K562 (cell line): Measurements from ENCODE around the gene DPP9. TPM values are rescaled to one million over a fixed set of nuclear protein-coding genes. Genes with fewer than 3 reads are reported as not detected.

Experiments used
- ATAC-seq: fragments of 200-7000 bp; cut with Tn5 transposase; 3 replicates; pipeline ENCODE4 v1.9.1; 2020; ENCODE audit warnings: moderate library complexity
- BruUV-seq: library from RNA; stranded (reverse); fragments of 400-500 nt; replicated peaks from 2 replicates; lab custom pipeline; 2021; lab: Mats Ljungman, UMichigan
- CTCF ChIA-PET: fragments of 300-600 bp; formaldehyde crosslinking; extraction: SDS; loops from one replicate; lab custom pipeline; 2021; ENCODE audit warnings: low intra/inter-chr PET ratio; lab: Yijun Ruan, JAX
- POLR2A ChIA-PET: fragments of 300-600, 350-650 bp; sonication (Branson Sonifier 250); formaldehyde crosslinking; extraction: SDS; loops from one replicate; lab custom pipeline; 2021; ENCODE audit warnings: antibody characterized with exemption, inconsistent platforms; lab: Yijun Ruan, JAX
- DNase-seq, 4 experiments: peaks; one replicate each; pipeline versions ENCODE4 v3.0.0 to v3.0.0-alpha.2; 2011 to 2018; ENCODE audit warnings: low spot score in 3 of 4, mixed read lengths in 3 of 4; ENCODE audit errors: extremely low read depth in 1 of 4
- FAIRE-seq: peaks from 2 replicates; lab custom pipeline; 2011; peaks lifted over from hg19 to GRCh38; lab: Jason Lieb, UNC
- H2AFZ ChIP-seq: 2 replicates; pipeline ENCODE4 v1.6.0; 2011; ENCODE audit warnings: low read depth, low read length, control low read depth, inconsistent platforms
- H3K27ac ChIP-seq: fragments of 200-600 bp; 3 replicates; pipeline ENCODE4 v1.8.0; 2011; ENCODE audit warnings: low read depth, mild to moderate bottlenecking, control low read depth, inconsistent platforms, low read length, moderate library complexity, mixed read lengths; ENCODE audit errors: extremely low read depth
- H3K27me3 ChIP-seq, 2 experiments: fragments of 300-600 bp in 1 of 2; 2 replicates in 1 of 2; 3 replicates in 1 of 2; pipeline versions ENCODE4 v1.6.0 to v1.8.0; 2011; ENCODE audit warnings: inconsistent platforms in 2 of 2, low read length in 2 of 2, mild to moderate bottlenecking in 1 of 2, mixed read lengths in 1 of 2, moderate library complexity in 1 of 2; ENCODE audit not compliant: control insufficient read depth in 2 of 2, insufficient read depth in 2 of 2
- H3K36me3 ChIP-seq: fragments of 300-600 bp; 3 replicates; pipeline ENCODE4 v1.8.0; 2011; ENCODE audit warnings: mild to moderate bottlenecking, low read length, inconsistent platforms; ENCODE audit not compliant: control insufficient read depth, insufficient read depth
- H3K4me1 ChIP-seq, 2 experiments: fragments of 200-600 bp in 1 of 2; replicated peaks in 1 of 2; 2 replicates in 1 of 2; 3 replicates in 1 of 2; pipeline versions ENCODE4 v1.5.1 to v1.8.0; 2011; ENCODE audit warnings: inconsistent platforms in 2 of 2, low read length in 2 of 2, mild to moderate bottlenecking in 1 of 2, mixed read lengths in 1 of 2, moderate library complexity in 1 of 2; ENCODE audit not compliant: control insufficient read depth in 2 of 2, insufficient read depth in 2 of 2
- H3K4me2 ChIP-seq: 2 replicates; pipeline ENCODE4 v1.6.1; 2011; ENCODE audit warnings: low read length, control low read depth, inconsistent platforms, mixed read lengths; ENCODE audit not compliant: insufficient read depth
- H3K4me3 ChIP-seq: fragments of 200-600 bp; sonication (generic), shearing (Covaris generic); 2 replicates; pipeline ENCODE4 v1.5.1; 2016; ENCODE audit warnings: control low read depth, inconsistent platforms
- H3K79me2 ChIP-seq: fragments of 200-600 bp; 3 replicates; pipeline ENCODE4 v1.8.0; 2011; ENCODE audit warnings: low read length, inconsistent platforms; ENCODE audit not compliant: control insufficient read depth, insufficient read depth
- H3K9ac ChIP-seq, 2 experiments: 2 replicates each; pipeline versions ENCODE4 v1.6.0 to v1.6.1; 2011; ENCODE audit warnings: low read depth in 2 of 2, low read length in 2 of 2, control low read depth in 1 of 2, inconsistent platforms in 1 of 2, mild to moderate bottlenecking in 1 of 2, mixed read lengths in 1 of 2; ENCODE audit not compliant: insufficient read depth in 1 of 2
- H3K9me1 ChIP-seq: one replicate; pipeline ENCODE4 v1.6.0; 2011; ENCODE audit warnings: inconsistent platforms, mild to moderate bottlenecking, low read length, moderate library complexity; ENCODE audit not compliant: control insufficient read depth, insufficient read depth
- H3K9me3 ChIP-seq: replicated peaks from 2 replicates; pipeline ENCODE4 v1.5.1; 2011; ENCODE audit warnings: low read depth, low read length, inconsistent platforms; ENCODE audit not compliant: control insufficient read depth, insufficient read depth
- H4K20me1 ChIP-seq: replicated peaks from 2 replicates; pipeline ENCODE4 v1.6.1; 2011; ENCODE audit warnings: low read length, inconsistent platforms, mixed read lengths; ENCODE audit not compliant: control insufficient read depth, insufficient read depth
- FOXA3 ChIP-seq, 2 experiments: fragments of 450-650 bp in 1 of 2; sonication (generic) in 1 of 2; formaldehyde crosslinking; IDR thresholded peaks in 1 of 2; conservative IDR thresholded peaks in 1 of 2; 2 replicates each; pipeline versions ENCODE4 v1.4.0 to v1.8.0; 2020 to 2022; ENCODE audit warnings: mild to moderate bottlenecking in 2 of 2, missing genetic modification reagents in 1 of 2
- GTF2F1 ChIP-seq: IDR thresholded peaks from 2 replicates; pipeline ENCODE4 v1.6.1; 2011; ENCODE audit warnings: low read depth, low read length, improper control_type of control experiment
- HDAC6 ChIP-seq: IDR thresholded peaks from 2 replicates; pipeline ENCODE4 v1.6.1; 2012; ENCODE audit warnings: low read depth, mild to moderate bottlenecking, control low read depth, inconsistent platforms, low read length, moderate library complexity
- POLR2G ChIP-seq: fragments of 200-400 bp; formaldehyde crosslinking; IDR thresholded peaks from 2 replicates; pipeline ENCODE4 v1.6.1; 2017; ENCODE audit warnings: low read depth, mild to moderate bottlenecking, antibody characterized with exemption, low read length, moderate library complexity
- RBFOX2 ChIP-seq: fragments of 200-400 bp; formaldehyde crosslinking; IDR thresholded peaks from 2 replicates; pipeline ENCODE4 v1.6.1; 2017; ENCODE audit warnings: low read depth, mild to moderate bottlenecking, low read length, moderate library complexity
- RFX5 ChIP-seq: IDR thresholded peaks from 2 replicates; pipeline ENCODE4 v1.6.1; 2011; ENCODE audit warnings: low read depth, mild to moderate bottlenecking, improper control_type of control experiment, low read length
- SMARCA5 ChIP-seq: fragments of 450-650 bp; IDR thresholded peaks from 2 replicates; pipeline ENCODE4 v1.6.1; 2016
- STAT5B ChIP-seq: fragments of 250-450 bp; sonication (Bioruptor Pico); IDR thresholded peaks from 2 replicates; pipeline ENCODE4 v1.8.0; 2021; ENCODE audit warnings: mild to moderate bottlenecking, inconsistent platforms
- TAF1 ChIP-seq: IDR thresholded peaks from 2 replicates; pipeline ENCODE4 v1.6.1; 2011; ENCODE audit warnings: mild to moderate bottlenecking, low read length, moderate library complexity; ENCODE audit not compliant: insufficient read depth, control insufficient read depth, severe bottlenecking; ENCODE audit errors: extremely low read depth
- TAF9B ChIP-seq: fragments of 450-650 bp; IDR thresholded peaks from 2 replicates; pipeline ENCODE4 v1.6.1; 2018; ENCODE audit warnings: mild to moderate bottlenecking; ENCODE audit not compliant: partially characterized antibody
- ZFX ChIP-seq: sonication (generic); formaldehyde crosslinking; IDR thresholded peaks from 2 replicates; pipeline ENCODE4 v1.8.0; 2022; ENCODE audit warnings: mild to moderate bottlenecking, missing genetic modification reagents, moderate library complexity
- ZNF512 ChIP-seq: IDR thresholded peaks from 2 replicates; pipeline ENCODE4 v1.6.1; 2016; ENCODE audit warnings: missing genetic modification characterization, missing compliant biosample characterization
- ZNF589 ChIP-seq: fragments of 200-800 bp; sonication (Bioruptor generic); IDR thresholded peaks from 2 replicates; pipeline ENCODE4 v1.6.1; 2016; ENCODE audit warnings: low read depth, missing genetic modification characterization, missing compliant biosample characterization
- WGBS: fragments of 100-300 bp; shearing (Covaris generic); methylation state at CpG from one replicate; pipeline ENCODE4 v1.1.6; 2016; ENCODE audit warnings: low coverage, mixed read lengths; ENCODE audit not compliant: insufficient coverage; ENCODE audit errors: missing lambda C conversion rate; 5-methylcytosine and 5-hydroxymethylcytosine counted together
- in situ Hi-C: fragments of 300-500 bp; cut with MboI; formaldehyde crosslinking; loops from 4 replicates; pipeline ENCODE4 v1.15.0; 2018; ENCODE audit warnings: inconsistent platforms, mixed read lengths
- intact Hi-C: fragments of 100-400 bp; cut with micrococcal nuclease; formaldehyde crosslinking; loops from 2 replicates; pipeline ENCODE4 v1.14.2; 2022
- polyA plus RNA-seq, 8 experiments: library from polyadenylated mRNA; depleted of rRNA in 4 of 8; stranded (reverse) in 5 of 8; unstranded in 3 of 8; fragments of >200 nt; fragmentation: Nextera tagmentation in 2 of 8; fragmentation: Illumina TruSeq in 1 of 8; extraction: Ambion mirVana in 2 of 8; extraction: Trizol in 1 of 8; gene quantifications; 2 replicates each; pipeline versions ENCODE4 v1.2.1 to v1.2.3, GENCODE V29; 2011 to 2014; ENCODE audit warnings: inconsistent platforms in 1 of 8, missing spikeins in 1 of 8
- total RNA-seq, 7 experiments: library from RNA; depleted of rRNA in 6 of 7; stranded (reverse); fragments of >200 nt in 6 of 7; fragmentation: Illumina TruSeq in 2 of 7; extraction: Trizol in 2 of 7; gene quantifications; 2 replicates each; pipeline versions ENCODE4 v1.2.1 to v1.2.3, GENCODE V29; 2011 to 2021; ENCODE audit warnings: low replicate concordance in 1 of 7

Gene DPP9
- total and polyA plus RNA-seq, 9 of the 15 experiments (the other 6 are each of a cell fraction or from before 2014, with no cell fraction given): 0.90 to 66.7 (median 24.5) TPM

GRCh38 chr19:4638828-4639530 lies 84.7 kb downstream of the DPP9 start, which contains the start of gene TNFAIP8L1 (continued):
- no peak for TF ChIP-seq STAT5B (CRISPR knock-in tag)
- no peak for TF ChIP-seq HDAC6
- TF ChIP-seq RFX5: no peak
- TF ChIP-seq GTF2F1: no peak
- no peak; the same call in 1 of the 2 replicates for TF ChIP-seq ZNF589 (CRISPR knock-in tag)

GRCh38 chr19:4638317-4638716 lies 85.3 kb downstream of the DPP9 start:
- H3K4me2 ChIP-seq: no peak overlapping the region; the same call in 1 of the 2 replicates
- H3K4me1 ChIP-seq: peaks cover 36 to 65% of the 10 kb centered on the region in 2 experiments
- no peak for ATAC-seq
- TF ChIP-seq FOXA3 (CRISPR knock-in tag; conservative IDR thresholded peaks at IDR 0.05 in 1 of 2, IDR thresholded peaks at IDR 0.05 in 1 of 2) (0 out of 4 replicates have a peak, but pooled peaks of 1 of the 2 experiments have one; percentile 5), POLR2G (peak; percentile 22; the same call in 1 of the 2 replicates), SMARCA5 (no peak), ZFX (CRISPR knock-in tag) (peak; percentile 74), RBFOX2 (peak; percentile 28; the same call in 1 of the 2 replicates), ZNF512 (tag) (peak; percentile 66; the same call in 1 of the 2 replicates), TAF9B (no peak), TAF1 (peak; percentile 10)
- BruUV-seq: no TSS peak
- peak overlapping the region; percentile 62 to 65 for H3K9ac ChIP-seq
- H4K20me1 ChIP-seq: no peaks in the 10 kb centered on the region
- FAIRE-seq: no peak
- ChIA-PET CTCF (interaction anchor here (3.8 kb wide), 1 partner anchor 81 kb away, joined by 29 read pairs; no protein-coding TSS in a partner anchor), POLR2A (interaction anchor here (0.6 kb wide), 1 partner anchor 32 kb away, joined by 3 read pairs; no protein-coding TSS in a partner anchor)
- H2AFZ ChIP-seq: peak overlapping the region; percentile 80
- H3K9me3 ChIP-seq: no peaks in the 10 kb centered on the region
- peak overlapping the region; percentile 93 for H3K27ac ChIP-seq
- peaks cover 17% of the 10 kb centered on the region for H3K79me2 ChIP-seq
- intact Hi-C loops: loop anchor here (5.0 kb wide), 2 partner anchors 81 to 236 kb away; partner anchors contain the start of genes CHAF1A, SEMA6B and SH3GL1
- no peaks in the 10 kb centered on the region for H3K9me1 ChIP-seq
- in situ Hi-C loops: loop anchor here (5.0 kb wide), 1 partner anchor 61 kb away; no protein-coding TSS in a partner anchor
- WGBS: 82% methylated on average over 11 of the region's 11 CpGs
- no peaks in the 10 kb centered on the region for H3K27me3 ChIP-seq
- peak in 1 of 4 experiments; percentile 27 for DNase-seq
- H3K4me3 ChIP-seq: no peak overlapping the region
- H3K36me3 ChIP-seq: no peaks in the 10 kb centered on the region
